Measurements from ENCODE around the gene DPEP2NB. TPM values are rescaled to one million over a fixed set of nuclear protein-coding genes. Genes with fewer than 3 reads are reported as not detected.
A peak's percentile ranks its signal among the peaks of the same experiment; 100 is the strongest.

DPEP2NB gene
- total RNA-seq (2022) (not detected in 2 replicates), Bru-seq, nascent RNA (not detected), BruChase-seq, experiment 1, labeled RNA remaining after a 6-hour chase (percentile 25 among the genes with signal in this experiment), BruChase-seq, experiment 2, labeled RNA remaining after a 2-hour chase (not detected)
- long read RNA-seq: 0 reads

- Mint-ChIP-seq H3K27me3 (ENCODE audit: insufficient read depth, unreplicated experiment) (no peaks in the 10 kb centered on the region), H3K9me3 (ENCODE audit: unreplicated experiment) (no peaks in the 10 kb centered on the region), H3K4me3 (ENCODE audit: unreplicated experiment) (no peak within 1 kb of the TSS), H3K27ac (ENCODE audit: low read depth, unreplicated experiment) (no peak within 1 kb of the TSS), H3K4me1 (ENCODE audit: insufficient read depth, unreplicated experiment) (no peaks in the 10 kb centered on the region), H3K36me3 (ENCODE audit: insufficient read depth, unreplicated experiment) (no peaks in the 10 kb centered on the region)
- ChIA-PET CTCF (interaction anchor here (0.6 to 2.2 kb wide), 2 partner anchors 24 to 227 kb away, joined by 6 to 10 read pairs; no protein-coding TSS in a partner anchor), POLR2A (no interaction called here)
- no TSS peak for BruUV-seq (replicated peaks)
- DNase-seq (ENCODE audit: unreplicated experiment): no peak
- intact Hi-C loops (cut with micrococcal nuclease): no loop called here
- TF ChIP-seq CTCF (IDR thresholded peaks at IDR 0.05; ENCODE audit: unreplicated experiment): no peak
These were observed at the start of gene DPEP2NB for GRCh38 chr16:68015681-68016080. Gene DPEP2NB (minus strand): TSS chr16:68015911. CDS start chr16:68015770, 141 bp downstream.

DNA sequence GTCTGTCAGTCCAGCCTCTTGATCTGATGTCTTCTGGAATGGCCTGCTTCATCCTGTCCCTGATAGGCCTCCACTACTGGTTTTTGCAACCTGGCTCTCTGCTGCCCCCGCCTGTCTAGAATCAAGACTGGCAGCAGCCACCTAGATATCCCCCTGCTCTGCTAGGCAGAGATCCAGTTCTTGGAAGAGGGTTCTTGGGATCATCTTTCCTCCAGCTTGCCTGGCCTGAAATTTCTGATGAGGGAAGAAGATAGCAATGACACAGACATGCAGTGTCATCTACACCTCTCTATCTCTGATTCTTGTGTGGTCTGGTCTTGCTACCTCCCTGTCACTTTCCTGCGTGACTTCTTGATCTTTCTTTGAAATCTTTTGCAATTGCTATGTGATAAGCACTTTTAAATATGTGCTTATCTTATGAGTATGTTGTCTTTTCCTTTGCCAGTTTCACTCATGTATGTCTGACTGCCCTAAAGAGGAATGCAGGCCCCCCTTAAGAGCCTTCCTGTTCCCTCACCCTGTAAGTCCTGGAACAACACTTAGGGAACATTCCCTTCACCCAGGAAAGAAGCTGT, 49.2 kb upstream of the DPEP2NB start:
- intact Hi-C loops (cut with micrococcal nuclease): loop anchor here (2.0 kb wide), 1 partner anchor 164 kb away; no protein-coding TSS in a partner anchor
- Mint-ChIP-seq H3K36me3 (ENCODE audit: insufficient read depth, unreplicated experiment) (peaks cover 20% of the 10 kb centered on the region), H3K4me1 (ENCODE audit: insufficient read depth, unreplicated experiment) (peaks cover 11% of the 10 kb centered on the region), H3K27me3 (ENCODE audit: insufficient read depth, unreplicated experiment) (no peaks in the 10 kb centered on the region), H3K9me3 (ENCODE audit: unreplicated experiment) (no peaks in the 10 kb centered on the region), H3K4me3 (ENCODE audit: unreplicated experiment) (no peak overlapping the region), H3K27ac (ENCODE audit: low read depth, unreplicated experiment) (no peak overlapping the region)
- peak; percentile 62 for TF ChIP-seq CTCF (IDR thresholded peaks at IDR 0.05; ENCODE audit: unreplicated experiment)
- CTCF ChIA-PET: interaction anchor here (0.6 to 1.9 kb wide), 22 partner anchors 9 to 948 kb away, joined by 3 to 8 read pairs (median 3); partner anchors contain the start of gene TSNAXIP1
- DNase-seq (ENCODE audit: unreplicated experiment): peak; percentile 67
- no TSS peak for BruUV-seq (replicated peaks)
- POLR2A ChIA-PET: interaction anchor here (0.6 to 2.0 kb wide), 3 partner anchors 19 to 873 kb away, joined by 3 to 11 read pairs (median 4); partner anchors contain the start of gene NFATC3

DNA sequence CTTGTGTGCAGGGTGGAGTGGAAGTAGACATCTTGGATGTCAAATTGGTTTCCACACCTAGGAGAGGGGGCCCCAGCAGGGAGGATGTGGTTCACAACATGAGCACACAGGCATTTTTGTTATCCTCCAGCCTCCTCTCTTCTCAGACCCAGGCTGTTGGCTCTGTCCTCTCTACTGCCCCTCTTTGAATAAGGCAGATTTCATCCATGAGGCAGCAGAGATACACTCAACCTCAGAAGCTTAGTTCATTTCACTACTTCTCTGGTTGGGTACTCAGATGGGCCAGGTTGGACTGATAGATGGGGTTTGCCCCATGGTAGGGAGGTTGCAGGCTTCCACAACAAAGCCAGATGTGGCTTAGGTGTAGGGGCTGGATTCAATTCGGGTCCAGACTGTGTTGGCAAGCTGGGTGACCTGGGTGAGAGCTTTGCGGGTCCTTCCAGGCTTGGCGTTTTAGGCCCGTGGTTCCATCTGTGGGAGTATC, 47.2 kb upstream of the DPEP2NB start:
- CTCF ChIA-PET: interaction anchor here (0.8 to 1.4 kb wide), 4 partner anchors 11 to 74 kb away, joined by 3 to 8 read pairs (median 4); partner anchors contain the start of gene NFATC3
- no peak for DNase-seq (ENCODE audit: unreplicated experiment)
- Mint-ChIP-seq H3K36me3 (ENCODE audit: insufficient read depth, unreplicated experiment) (peaks cover 24% of the 10 kb centered on the region), H3K4me1 (ENCODE audit: insufficient read depth, unreplicated experiment) (peaks cover 11% of the 10 kb centered on the region), H3K9me3 (ENCODE audit: unreplicated experiment) (no peaks in the 10 kb centered on the region), H3K4me3 (ENCODE audit: unreplicated experiment) (no peak overlapping the region), H3K27ac (ENCODE audit: low read depth, unreplicated experiment) (no peak overlapping the region), H3K27me3 (ENCODE audit: insufficient read depth, unreplicated experiment) (no peaks in the 10 kb centered on the region)
- no peak for TF ChIP-seq CTCF (IDR thresholded peaks at IDR 0.05; ENCODE audit: unreplicated experiment)
- POLR2A ChIA-PET: interaction anchor here (0.9 to 1.1 kb wide), 2 partner anchors 24 to 28 kb away, joined by 4 read pairs; no protein-coding TSS in a partner anchor
- intact Hi-C loops (cut with micrococcal nuclease): no loop called here
- no TSS peak for BruUV-seq (replicated peaks)

- H3K27me3 Mint-ChIP-seq (ENCODE audit: insufficient read depth, unreplicated experiment): no peaks in the 10 kb centered on the region
- H3K27ac Mint-ChIP-seq (ENCODE audit: low read depth, unreplicated experiment): no peak overlapping the region
- no peak for DNase-seq (ENCODE audit: unreplicated experiment)
- intact Hi-C loops (cut with micrococcal nuclease): no loop called here
- TF ChIP-seq CTCF (IDR thresholded peaks at IDR 0.05; ENCODE audit: unreplicated experiment): no peak
- H3K4me3 Mint-ChIP-seq (ENCODE audit: unreplicated experiment): no peak overlapping the region
- CTCF ChIA-PET: interaction anchor here (0.8 to 1.3 kb wide), 5 partner anchors 10 to 174 kb away, joined by 3 to 7 read pairs (median 3); no protein-coding TSS in a partner anchor
- H3K4me1 Mint-ChIP-seq (ENCODE audit: insufficient read depth, unreplicated experiment): peaks cover 11% of the 10 kb centered on the region
- POLR2A ChIA-PET: interaction anchor here (0.7 kb wide), 1 partner anchor 461 kb away, joined by 3 read pairs; no protein-coding TSS in a partner anchor
- no TSS peak for BruUV-seq (replicated peaks)
- no peaks in the 10 kb centered on the region for H3K9me3 Mint-ChIP-seq (ENCODE audit: unreplicated experiment)
- peaks cover 36% of the 10 kb centered on the region for H3K36me3 Mint-ChIP-seq (ENCODE audit: insufficient read depth, unreplicated experiment)
These were observed 45.7 kb upstream of the DPEP2NB start for GRCh38 chr16:68061396-68061795.

Data from MCF 10A (cell line).